WTC11 (cell line): ENCODE data around the gene GGTLC1. TPM values are rescaled to one million over a fixed set of nuclear protein-coding genes. Genes with fewer than 3 reads are reported as not detected.

ENCODE experiments used
- ATAC-seq: fragments of 200-7000 bp; cut with Tn5 transposase; 2 replicates; pipeline ENCODE4 v1.10.0; 2021; ENCODE audit warnings: mild to moderate bottlenecking, moderate library complexity
- CTCF ChIA-PET: fragments of 300-600 bp; sonication (Branson Sonifier 250); formaldehyde crosslinking; loops from one replicate; lab custom pipeline; 2021; ENCODE audit warnings: antibody characterized with exemption; lab: Charles Lee
- POLR2A ChIA-PET: fragments of 350-600 bp; sonication (Branson Sonifier 250); formaldehyde crosslinking; loops from one replicate; lab custom pipeline; 2021; ENCODE audit warnings: antibody characterized with exemption; lab: Charles Lee
- DNase-seq: peaks from one replicate; pipeline ENCODE4 v3.0.0; 2021; ENCODE audit warnings: low spot score
- H3K27ac Mint-ChIP-seq: 2 replicates; pipeline ENCODE4 v1.8.0; 2021; ENCODE audit warnings: mixed read lengths
- H3K27me3 Mint-ChIP-seq: 2 replicates; pipeline ENCODE4 v1.8.0; 2021; ENCODE audit warnings: low read depth, mild to moderate bottlenecking, moderate library complexity, mixed read lengths
- H3K36me3 Mint-ChIP-seq: 2 replicates; pipeline ENCODE4 v1.8.0; 2021; ENCODE audit warnings: mixed read lengths
- H3K4me1 Mint-ChIP-seq: 2 replicates; pipeline ENCODE4 v1.8.0; 2022; ENCODE audit warnings: mixed read lengths
- H3K4me3 Mint-ChIP-seq: 2 replicates; pipeline ENCODE4 v1.8.0; 2021; ENCODE audit warnings: mild to moderate bottlenecking, moderate library complexity, mixed read lengths
- H3K9me3 Mint-ChIP-seq: 2 replicates; pipeline ENCODE4 v1.8.0; 2021; ENCODE audit warnings: mixed read lengths
- ATF1 ChIP-seq: sonication (generic); formaldehyde crosslinking; IDR thresholded peaks from 2 replicates; pipeline ENCODE4 v1.8.1; 2023; ENCODE audit warnings: mild to moderate bottlenecking, moderate library complexity, missing genetic modification reagents
- ATF2 ChIP-seq: sonication (generic); formaldehyde crosslinking; IDR thresholded peaks from 2 replicates; pipeline ENCODE4 v1.8.1; 2022; ENCODE audit warnings: low read depth, missing genetic modification reagents, borderline replicate concordance
- ATF6 ChIP-seq: sonication (generic); formaldehyde crosslinking; IDR thresholded peaks from 2 replicates; pipeline ENCODE4 v1.8.1; 2023; ENCODE audit warnings: mild to moderate bottlenecking, missing genetic modification reagents
- GRHL2 ChIP-seq: fragments of 250-450 bp; sonication (Bioruptor Pico); IDR thresholded peaks from 2 replicates; pipeline ENCODE4 v1.8.0; 2022; ENCODE audit warnings: mild to moderate bottlenecking, moderate library complexity; ENCODE audit not compliant: insufficient replicate concordance, severe bottlenecking
- GTF2I ChIP-seq: fragments of 250-450 bp; sonication (Bioruptor Pico); conservative IDR thresholded peaks from 2 replicates; pipeline ENCODE4 v1.4.0; 2021; ENCODE audit warnings: mild to moderate bottlenecking
- NR3C1 ChIP-seq: sonication (generic); formaldehyde crosslinking; conservative IDR thresholded peaks from 2 replicates; pipeline ENCODE4 v1.8.1; 2023; ENCODE audit warnings: low read depth, mild to moderate bottlenecking, missing genetic modification reagents
- SOX15 ChIP-seq: fragments of 250-450 bp; sonication (Bioruptor Pico); IDR thresholded peaks from 2 replicates; pipeline ENCODE4 v1.9.0; 2021; ENCODE audit warnings: mild to moderate bottlenecking
- STAT6 ChIP-seq: sonication (generic); formaldehyde crosslinking; conservative IDR thresholded peaks from 2 replicates; pipeline ENCODE4 v1.8.1; 2023; ENCODE audit warnings: mild to moderate bottlenecking, low read depth, missing genetic modification reagents, moderate library complexity
- TEAD4 ChIP-seq: sonication (generic); formaldehyde crosslinking; IDR thresholded peaks from 2 replicates; pipeline ENCODE4 v1.8.0; 2022; ENCODE audit warnings: mild to moderate bottlenecking, missing genetic modification reagents
- ZNF138 ChIP-seq: sonication (generic); formaldehyde crosslinking; conservative IDR thresholded peaks from 2 replicates; pipeline ENCODE4 v1.8.1; 2022; ENCODE audit warnings: mild to moderate bottlenecking, moderate library complexity, missing genetic modification reagents
- ZNF263 ChIP-seq: sonication (generic); formaldehyde crosslinking; IDR thresholded peaks from 2 replicates; pipeline ENCODE4 v1.8.1; 2022; ENCODE audit warnings: low read depth, mild to moderate bottlenecking, moderate library complexity, missing genetic modification reagents
- total RNA-seq: library from RNA; stranded (reverse); gene quantifications from 3 replicates; pipeline ENCODE4 v1.2.3, GENCODE V29; 2021
- TF ChIP-seq, protein P1 (sequence below): fragments of 200-600 bp; IDR thresholded peaks from 2 replicates; pipeline ENCODE4 v1.8.0; 2022; ENCODE audit warnings: antibody characterized with exemption
- TF ChIP-seq, protein P2 (sequence below): sonication (generic); formaldehyde crosslinking; IDR thresholded peaks from 2 replicates; pipeline ENCODE4 v1.8.1; 2022; ENCODE audit warnings: mild to moderate bottlenecking, moderate library complexity, missing genetic modification reagents
- TF ChIP-seq, protein P3 (sequence below): sonication (generic); formaldehyde crosslinking; IDR thresholded peaks from 2 replicates; pipeline ENCODE4 v1.8.1; 2023; ENCODE audit warnings: mild to moderate bottlenecking, missing genetic modification reagents, borderline replicate concordance

Gene GGTLC1
- total RNA-seq, 1 experiment from 2014 or later, result not detected

DNA sequence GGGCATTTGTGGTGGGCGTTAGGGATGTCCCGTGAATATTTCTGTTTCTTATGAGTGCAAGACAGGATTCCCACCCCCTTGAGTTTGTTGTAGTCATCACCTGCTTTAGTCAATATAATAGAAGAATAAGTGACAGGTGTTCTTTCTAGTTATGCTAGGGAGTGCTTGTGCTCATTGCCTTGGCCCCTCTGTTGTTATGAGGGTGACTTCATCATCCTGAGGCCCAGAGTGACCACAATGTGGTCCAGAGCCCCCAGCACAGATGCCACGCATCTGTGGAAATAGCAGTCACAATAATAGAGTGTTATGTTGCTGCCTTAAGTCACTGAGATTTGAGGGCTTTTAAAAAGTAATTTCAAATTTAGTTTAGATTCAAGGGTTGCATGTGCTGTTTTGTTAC is 42.4 kb downstream of the GGTLC1 start:
- ATAC-seq, result no peak
- TF ChIP-seq ZNF138 (CRISPR knock-in tag) (no peak), STAT6 (CRISPR knock-in tag) (no peak), SOX15 (no peak), GTF2I (CRISPR knock-in tag) (no peak), ZNF263 (CRISPR knock-in tag) (no peak)
- TF ChIP-seq, protein P1, sequence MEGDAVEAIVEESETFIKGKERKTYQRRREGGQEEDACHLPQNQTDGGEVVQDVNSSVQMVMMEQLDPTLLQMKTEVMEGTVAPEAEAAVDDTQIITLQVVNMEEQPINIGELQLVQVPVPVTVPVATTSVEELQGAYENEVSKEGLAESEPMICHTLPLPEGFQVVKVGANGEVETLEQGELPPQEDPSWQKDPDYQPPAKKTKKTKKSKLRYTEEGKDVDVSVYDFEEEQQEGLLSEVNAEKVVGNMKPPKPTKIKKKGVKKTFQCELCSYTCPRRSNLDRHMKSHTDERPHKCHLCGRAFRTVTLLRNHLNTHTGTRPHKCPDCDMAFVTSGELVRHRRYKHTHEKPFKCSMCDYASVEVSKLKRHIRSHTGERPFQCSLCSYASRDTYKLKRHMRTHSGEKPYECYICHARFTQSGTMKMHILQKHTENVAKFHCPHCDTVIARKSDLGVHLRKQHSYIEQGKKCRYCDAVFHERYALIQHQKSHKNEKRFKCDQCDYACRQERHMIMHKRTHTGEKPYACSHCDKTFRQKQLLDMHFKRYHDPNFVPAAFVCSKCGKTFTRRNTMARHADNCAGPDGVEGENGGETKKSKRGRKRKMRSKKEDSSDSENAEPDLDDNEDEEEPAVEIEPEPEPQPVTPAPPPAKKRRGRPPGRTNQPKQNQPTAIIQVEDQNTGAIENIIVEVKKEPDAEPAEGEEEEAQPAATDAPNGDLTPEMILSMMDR, result no peak
- TF ChIP-seq, protein P2, sequence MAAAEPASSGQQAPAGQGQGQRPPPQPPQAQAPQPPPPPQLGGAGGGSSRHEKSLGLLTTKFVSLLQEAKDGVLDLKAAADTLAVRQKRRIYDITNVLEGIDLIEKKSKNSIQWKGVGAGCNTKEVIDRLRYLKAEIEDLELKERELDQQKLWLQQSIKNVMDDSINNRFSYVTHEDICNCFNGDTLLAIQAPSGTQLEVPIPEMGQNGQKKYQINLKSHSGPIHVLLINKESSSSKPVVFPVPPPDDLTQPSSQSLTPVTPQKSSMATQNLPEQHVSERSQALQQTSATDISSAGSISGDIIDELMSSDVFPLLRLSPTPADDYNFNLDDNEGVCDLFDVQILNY (CRISPR knock-in tag), result no peak
- Mint-ChIP-seq H3K27ac (no peak overlapping the region), H3K36me3 (no peaks in the 10 kb centered on the region), H3K27me3 (no peaks in the 10 kb centered on the region), H3K4me1 (peaks cover 4% of the 10 kb centered on the region; the same call in 1 of the 2 replicates), H3K4me3 (no peak overlapping the region), H3K9me3 (0 out of 2 replicates have a peak, but pooled peaks cover under 1% of the 10 kb centered on the region)
- DNase-seq, result no peak
- ChIA-PET CTCF (no interaction called here), POLR2A (no interaction called here)

DNA sequence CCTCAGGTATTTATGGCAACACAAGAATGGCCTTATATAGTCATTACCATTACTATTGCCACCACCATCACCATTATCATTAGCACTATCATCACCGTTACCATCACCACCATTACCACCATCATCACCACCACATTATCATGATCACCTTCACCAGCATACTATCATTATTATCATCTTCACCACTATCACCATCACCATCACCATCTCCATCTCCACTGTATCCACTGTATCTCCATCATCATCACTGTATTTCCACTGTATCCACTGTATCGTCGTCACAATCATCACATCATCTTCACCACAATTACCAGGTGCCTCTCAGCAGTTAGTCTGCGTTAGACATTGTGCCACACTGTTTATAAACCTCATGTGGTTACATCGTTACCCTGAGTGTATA is 45.3 kb downstream of the GGTLC1 start:
- Mint-ChIP-seq H3K36me3 (no peaks in the 10 kb centered on the region), H3K9me3 (0 out of 2 replicates have a peak, but pooled peaks cover 11% of the 10 kb centered on the region), H3K27ac (no peak overlapping the region), H3K4me1 (peaks cover 4% of the 10 kb centered on the region; the same call in 1 of the 2 replicates), H3K27me3 (no peaks in the 10 kb centered on the region), H3K4me3 (no peak overlapping the region)
- CTCF ChIA-PET, result no interaction called here
- ATAC-seq, result no peak
- TF ChIP-seq NR3C1 (CRISPR knock-in tag), result no peak
- TF ChIP-seq GRHL2 (CRISPR knock-in tag), result no peak
- TF ChIP-seq, protein P3, sequence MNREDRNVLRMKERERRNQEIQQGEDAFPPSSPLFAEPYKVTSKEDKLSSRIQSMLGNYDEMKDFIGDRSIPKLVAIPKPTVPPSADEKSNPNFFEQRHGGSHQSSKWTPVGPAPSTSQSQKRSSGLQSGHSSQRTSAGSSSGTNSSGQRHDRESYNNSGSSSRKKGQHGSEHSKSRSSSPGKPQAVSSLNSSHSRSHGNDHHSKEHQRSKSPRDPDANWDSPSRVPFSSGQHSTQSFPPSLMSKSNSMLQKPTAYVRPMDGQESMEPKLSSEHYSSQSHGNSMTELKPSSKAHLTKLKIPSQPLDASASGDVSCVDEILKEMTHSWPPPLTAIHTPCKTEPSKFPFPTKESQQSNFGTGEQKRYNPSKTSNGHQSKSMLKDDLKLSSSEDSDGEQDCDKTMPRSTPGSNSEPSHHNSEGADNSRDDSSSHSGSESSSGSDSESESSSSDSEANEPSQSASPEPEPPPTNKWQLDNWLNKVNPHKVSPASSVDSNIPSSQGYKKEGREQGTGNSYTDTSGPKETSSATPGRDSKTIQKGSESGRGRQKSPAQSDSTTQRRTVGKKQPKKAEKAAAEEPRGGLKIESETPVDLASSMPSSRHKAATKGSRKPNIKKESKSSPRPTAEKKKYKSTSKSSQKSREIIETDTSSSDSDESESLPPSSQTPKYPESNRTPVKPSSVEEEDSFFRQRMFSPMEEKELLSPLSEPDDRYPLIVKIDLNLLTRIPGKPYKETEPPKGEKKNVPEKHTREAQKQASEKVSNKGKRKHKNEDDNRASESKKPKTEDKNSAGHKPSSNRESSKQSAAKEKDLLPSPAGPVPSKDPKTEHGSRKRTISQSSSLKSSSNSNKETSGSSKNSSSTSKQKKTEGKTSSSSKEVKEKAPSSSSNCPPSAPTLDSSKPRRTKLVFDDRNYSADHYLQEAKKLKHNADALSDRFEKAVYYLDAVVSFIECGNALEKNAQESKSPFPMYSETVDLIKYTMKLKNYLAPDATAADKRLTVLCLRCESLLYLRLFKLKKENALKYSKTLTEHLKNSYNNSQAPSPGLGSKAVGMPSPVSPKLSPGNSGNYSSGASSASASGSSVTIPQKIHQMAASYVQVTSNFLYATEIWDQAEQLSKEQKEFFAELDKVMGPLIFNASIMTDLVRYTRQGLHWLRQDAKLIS (CRISPR knock-in tag), result no peak
- no peak for TF ChIP-seq ATF1 (CRISPR knock-in tag)
- TF ChIP-seq ATF2 (CRISPR knock-in tag), result no peak
- no peak for TF ChIP-seq ATF6 (CRISPR knock-in tag)
- TF ChIP-seq TEAD4 (CRISPR knock-in tag), result no peak
- TF ChIP-seq, all 79 proteins: peak for 0
- no peak for DNase-seq
- POLR2A ChIA-PET, result no interaction called here
